OCI-LY3 (cell line): Measurements from ENCODE around the gene OR4D6.

Source experiments
- CTCF ChIP-seq: fragments of 200-600, 300-600 bp; sonication (generic); IDR thresholded peaks from 2 replicates; pipeline ENCODE4 v1.5.1; 2014; ENCODE audit warnings: antibody characterized with exemption, low read length, low read depth
- EZH2phosphoT487 ChIP-seq: fragments of 200-600 bp; shearing (Covaris generic); IDR thresholded peaks from 2 replicates; pipeline ENCODE4 v1.6.1; 2018; ENCODE audit warnings: antibody characterized with exemption, mixed run types, low read depth

DNA sequence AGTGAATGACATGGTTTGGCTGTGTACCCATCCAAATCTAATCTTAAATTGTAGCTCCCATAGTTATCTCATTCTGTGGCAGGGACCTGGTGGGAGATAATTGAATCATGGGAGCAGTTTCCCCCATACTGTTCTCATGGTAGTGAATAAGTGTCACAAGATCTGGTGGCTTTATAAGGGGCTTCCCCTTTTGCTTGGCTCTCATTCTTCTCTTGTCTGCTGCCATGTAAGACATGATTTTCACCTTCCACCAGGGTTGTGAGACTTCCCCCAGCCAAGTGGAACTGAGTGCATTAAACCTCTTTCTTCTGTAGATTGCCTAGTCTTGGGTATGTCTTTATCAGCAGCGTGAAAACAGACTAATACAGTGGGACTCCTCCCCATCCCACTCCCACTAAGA, 41.6 kb upstream of the OR4D6 start:
- TF ChIP-seq CTCF (no peak), EZH2phosphoT487 (no peak)
